Mucosa of descending colon (tissue), 3 donors: Measurements from ENCODE around the gene SCAF8. TPM values are rescaled to one million over a fixed set of nuclear protein-coding genes. Genes with fewer than 3 reads are reported as not detected.

Experiments
- ATAC-seq: fragments of 200-7000 bp; cut with Tn5 transposase; one replicate; pipeline ENCODE4 v1.9.1; 2020; ENCODE audit warnings: mild to moderate bottlenecking, moderate library complexity
- DNase-seq, 3 donors: peaks; one replicate each; pipeline ENCODE4 v3.0.0-alpha.2; 2020
- H3K36me3 ChIP-seq: fragments of 200-600 bp; one replicate; pipeline ENCODE4 v1.8.0; 2021; ENCODE audit warnings: low read depth, mild to moderate bottlenecking
- H3K4me1 ChIP-seq: fragments of 200-600 bp; one replicate; pipeline ENCODE4 v1.8.0; 2021; ENCODE audit warnings: low read depth, mild to moderate bottlenecking
- H3K4me3 ChIP-seq: fragments of 200-600 bp; one replicate; pipeline ENCODE4 v1.8.0; 2021; ENCODE audit warnings: mild to moderate bottlenecking
- H3K9me3 ChIP-seq: fragments of 200-600 bp; one replicate; pipeline ENCODE4 v1.8.0; 2021; ENCODE audit warnings: mild to moderate bottlenecking
- intact Hi-C, 2 donors: fragments of 100-400 bp; cut with DNase I in 1 of 2; cut with micrococcal nuclease in 1 of 2; formaldehyde crosslinking; loops; one replicate each; pipeline versions ENCODE4 v1.11.0 to v1.11.1; 2022; cut with DNase I, micrococcal nuclease
- total RNA-seq, 3 donors: library from RNA; stranded (reverse); fragmentation: NEBNext Ultra II Directional in 2 of 3; extraction: Animal tissue kit (Norgen Biotek cat#: 25700) in 2 of 3; gene quantifications; one replicate each; pipeline versions ENCODE4 v1.2.1 to v1.2.4, GENCODE V29; 2021 to 2023
- TF ChIP-seq, protein P1 (sequence below): fragments of 200-600 bp; IDR thresholded peaks from one replicate; pipeline ENCODE4 v1.8.0; 2022; ENCODE audit warnings: antibody characterized with exemption, mild to moderate bottlenecking
- donor health status: DM: no; HTN: no; CAD: no; lungs with moderate emphysema.
- donor health status: DM: no; HTN: no; CAD: no.
- donor health status: DM: no; HTN: yes; CAD: no.

Gene SCAF8
- total RNA-seq, 3 donors from 2014 or later: 36.4 to 48.6 (median 45.0) TPM

DNA sequence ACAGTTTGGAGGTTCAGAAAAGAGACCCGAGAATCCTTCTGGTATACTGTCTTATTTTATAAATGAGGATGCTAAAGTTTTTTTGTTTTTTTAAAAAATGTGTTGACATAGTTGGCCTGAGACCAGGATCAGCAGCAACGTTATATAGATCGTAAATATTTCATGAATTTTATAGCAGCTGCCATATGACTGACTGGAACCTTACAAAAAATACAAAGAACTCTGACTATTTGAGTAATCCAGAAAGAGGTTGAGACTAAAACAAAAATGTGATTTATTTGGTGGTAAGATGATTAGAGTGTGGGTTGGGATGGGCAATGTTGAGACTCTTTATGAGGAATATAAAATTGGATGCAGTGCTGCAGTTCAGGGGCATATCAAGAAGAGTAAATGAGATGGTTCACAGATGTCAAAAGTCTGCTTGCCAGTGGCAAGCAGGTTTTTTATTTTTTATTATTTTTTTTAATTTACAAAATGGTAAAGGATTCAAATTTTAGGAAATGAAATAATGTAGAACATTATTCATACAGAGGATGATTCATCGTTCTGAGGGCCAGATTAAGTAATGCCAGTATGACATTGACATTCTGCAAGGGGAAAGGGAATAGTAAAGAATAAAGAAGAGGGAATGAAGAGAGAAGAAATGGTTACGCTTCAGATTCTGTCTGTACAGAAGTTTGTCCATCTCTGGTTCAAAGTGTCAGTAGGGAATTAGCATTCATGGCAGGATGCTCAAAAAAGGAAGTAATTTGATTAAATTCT lies 58.5 kb downstream of the SCAF8 start:
- Histone ChIP-seq H3K9me3 (no peaks in the 10 kb centered on the region), H3K36me3 (no peaks in the 10 kb centered on the region), H3K4me1 (no peaks in the 10 kb centered on the region), H3K4me3 (no peak overlapping the region)
- TF ChIP-seq, protein P1, sequence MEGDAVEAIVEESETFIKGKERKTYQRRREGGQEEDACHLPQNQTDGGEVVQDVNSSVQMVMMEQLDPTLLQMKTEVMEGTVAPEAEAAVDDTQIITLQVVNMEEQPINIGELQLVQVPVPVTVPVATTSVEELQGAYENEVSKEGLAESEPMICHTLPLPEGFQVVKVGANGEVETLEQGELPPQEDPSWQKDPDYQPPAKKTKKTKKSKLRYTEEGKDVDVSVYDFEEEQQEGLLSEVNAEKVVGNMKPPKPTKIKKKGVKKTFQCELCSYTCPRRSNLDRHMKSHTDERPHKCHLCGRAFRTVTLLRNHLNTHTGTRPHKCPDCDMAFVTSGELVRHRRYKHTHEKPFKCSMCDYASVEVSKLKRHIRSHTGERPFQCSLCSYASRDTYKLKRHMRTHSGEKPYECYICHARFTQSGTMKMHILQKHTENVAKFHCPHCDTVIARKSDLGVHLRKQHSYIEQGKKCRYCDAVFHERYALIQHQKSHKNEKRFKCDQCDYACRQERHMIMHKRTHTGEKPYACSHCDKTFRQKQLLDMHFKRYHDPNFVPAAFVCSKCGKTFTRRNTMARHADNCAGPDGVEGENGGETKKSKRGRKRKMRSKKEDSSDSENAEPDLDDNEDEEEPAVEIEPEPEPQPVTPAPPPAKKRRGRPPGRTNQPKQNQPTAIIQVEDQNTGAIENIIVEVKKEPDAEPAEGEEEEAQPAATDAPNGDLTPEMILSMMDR: no peak
- no peak for DNase-seq
- no peak for ATAC-seq
- intact Hi-C loops: loop anchor here in 1 of 2 donors (10.0 kb wide), 1 partner anchor 47 kb away; no protein-coding TSS in a partner anchor

DNA sequence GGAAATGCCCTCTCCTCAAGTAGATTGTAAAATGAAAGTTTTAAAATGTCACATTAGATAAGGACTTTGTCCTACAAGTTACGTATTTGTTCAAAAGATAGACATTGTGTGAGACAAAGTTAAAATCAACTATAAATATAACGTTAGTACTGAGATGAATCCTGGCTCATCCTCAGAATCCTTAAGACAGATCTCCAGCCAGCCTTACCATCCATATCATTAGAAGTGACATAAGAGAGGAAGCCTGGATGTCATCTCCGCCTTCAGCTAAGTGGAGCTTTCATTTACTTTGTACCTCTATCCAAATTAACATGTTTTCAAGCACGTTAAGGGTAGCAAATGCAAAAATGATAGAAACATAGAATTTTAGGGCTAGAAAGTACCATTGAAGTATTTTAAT lies 59.1 kb downstream of the SCAF8 start:
- no peak overlapping the region for H3K4me3 ChIP-seq
- H3K36me3 ChIP-seq: no peaks in the 10 kb centered on the region
- DNase-seq (no peak), ATAC-seq (peak; percentile 23)
- intact Hi-C loops: loop anchor here in 1 of 2 donors (10.0 kb wide), 1 partner anchor 48 kb away; no protein-coding TSS in a partner anchor
- no peaks in the 10 kb centered on the region for H3K4me1 ChIP-seq
- no peaks in the 10 kb centered on the region for H3K9me3 ChIP-seq
- TF ChIP-seq, protein P1: no peak

DNA sequence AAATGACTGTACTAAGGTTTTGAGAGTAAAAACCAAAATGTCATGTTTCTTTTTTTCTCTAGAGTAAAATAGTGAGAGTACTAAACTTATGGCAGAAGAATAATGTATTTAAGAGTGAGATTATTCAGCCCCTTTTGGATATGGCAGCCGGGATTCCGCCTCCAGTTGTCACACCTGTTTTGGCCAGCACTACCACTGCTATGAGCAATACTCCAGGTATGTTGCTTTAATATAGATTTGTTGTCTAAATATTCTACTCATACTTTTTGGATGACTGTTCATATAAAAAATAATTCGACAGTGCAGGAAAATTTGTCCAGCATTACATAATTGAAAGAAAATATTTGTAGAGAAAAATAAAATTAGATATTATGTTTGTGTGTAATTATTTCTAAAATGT lies 59.5 kb downstream of the SCAF8 start:
- H3K4me1 ChIP-seq: no peaks in the 10 kb centered on the region
- H3K36me3 ChIP-seq: no peaks in the 10 kb centered on the region
- TF ChIP-seq, protein P1: no peak
- no peaks in the 10 kb centered on the region for H3K9me3 ChIP-seq
- DNase-seq (no peak), ATAC-seq (no peak)
- intact Hi-C loops: loop anchor here in 1 of 2 donors (10.0 kb wide), 1 partner anchor 48 kb away; no protein-coding TSS in a partner anchor
- no peak overlapping the region for H3K4me3 ChIP-seq

DNA sequence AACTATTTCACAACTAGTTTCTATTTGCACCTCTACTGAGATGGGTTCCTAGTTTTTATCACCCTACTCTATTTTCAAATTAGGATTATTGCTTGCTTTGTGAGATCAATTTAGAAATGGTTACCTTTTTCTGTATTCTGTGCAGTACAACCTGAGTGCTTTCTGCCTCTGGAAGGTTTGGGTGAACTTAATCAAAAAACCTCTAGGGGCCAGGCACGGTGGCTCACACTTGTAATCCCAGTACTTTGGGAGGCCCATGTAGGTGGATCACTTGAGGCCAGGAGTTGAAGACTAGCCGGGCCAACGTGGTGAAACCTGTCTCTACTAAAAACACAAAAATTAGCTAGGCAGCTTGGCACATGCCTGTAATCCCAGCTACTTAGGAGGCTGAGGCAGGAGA lies 63.3 kb downstream of the SCAF8 start:
- H3K4me3 ChIP-seq: no peak overlapping the region
- DNase-seq (no peak), ATAC-seq (no peak)
- H3K4me1 ChIP-seq: no peaks in the 10 kb centered on the region
- H3K36me3 ChIP-seq: no peaks in the 10 kb centered on the region
- TF ChIP-seq, protein P1: no peak
- no peaks in the 10 kb centered on the region for H3K9me3 ChIP-seq
- intact Hi-C loops: loop anchor here in 1 of 2 donors (10.0 kb wide), 1 partner anchor 52 kb away; no protein-coding TSS in a partner anchor

DNA sequence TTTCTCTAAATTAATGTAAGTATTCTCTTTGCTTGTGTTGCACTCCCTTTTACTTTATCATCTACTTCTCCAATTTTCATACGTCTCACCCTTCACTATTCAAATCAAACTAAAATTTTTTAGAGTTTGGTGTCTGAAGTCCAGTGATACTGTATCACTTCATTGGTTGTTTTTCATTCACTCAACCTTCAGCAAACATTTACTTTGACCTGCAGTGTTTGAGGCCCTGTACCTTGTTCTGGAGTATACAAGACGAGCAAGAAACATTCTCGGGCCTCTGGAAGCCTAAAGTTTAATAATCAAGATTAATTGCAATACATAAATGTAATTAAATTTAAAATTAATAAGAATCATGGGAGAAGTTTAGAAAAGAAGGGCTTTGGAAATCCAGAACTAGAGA lies 64.6 kb downstream of the SCAF8 start:
- ATAC-seq (no peak), DNase-seq (no peak)
- Histone ChIP-seq H3K4me3 (no peak overlapping the region), H3K9me3 (no peaks in the 10 kb centered on the region), H3K4me1 (no peaks in the 10 kb centered on the region), H3K36me3 (no peaks in the 10 kb centered on the region)
- intact Hi-C loops: loop anchor here in 1 of 2 donors (10.0 kb wide), 1 partner anchor 53 kb away; no protein-coding TSS in a partner anchor
- TF ChIP-seq, protein P1: no peak
